ENCODE data around the gene BMPER. TPM values are rescaled to one million over a fixed set of nuclear protein-coding genes. Genes with fewer than 3 reads are reported as not detected.

Gene BMPER
- polyA plus RNA-seq, 1 donor from 2014 or later, result 2.1 TPM

DNA sequence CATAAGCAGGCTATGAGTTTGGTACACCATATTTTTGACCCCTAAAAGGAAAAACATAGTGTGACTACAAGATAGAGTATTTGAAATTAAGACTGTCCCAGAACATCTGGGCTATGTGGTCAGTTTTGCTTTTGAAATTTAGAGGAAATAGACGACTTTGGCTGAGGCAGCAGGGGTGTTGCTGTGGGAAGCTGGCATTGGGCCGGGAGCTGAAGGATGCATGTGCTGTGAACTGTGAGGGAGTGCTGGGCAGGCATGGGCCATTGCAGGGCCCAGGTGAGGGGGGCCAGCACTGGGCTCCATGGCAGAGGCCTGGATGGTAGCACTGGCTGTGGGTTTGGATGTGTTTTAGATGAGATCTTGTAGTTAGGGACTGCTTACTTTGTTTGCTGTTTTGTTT, 168.3 kb downstream of the BMPER start:
- Histone ChIP-seq H3K9me2 (ENCODE audit: insufficient read depth, low read length) (no peaks in the 10 kb centered on the region), H3K9ac (ENCODE audit: low read length) (no peak overlapping the region), H4K20me1 (ENCODE audit: insufficient read depth) (no peaks in the 10 kb centered on the region), H3K27ac (ENCODE audit: low read length) (no peak overlapping the region), H3K36me3 (ENCODE audit: insufficient read depth, low read length) (no peaks in the 10 kb centered on the region), H3K4me2 (ENCODE audit: low read length) (no peak overlapping the region), H3K27me3 (ENCODE audit: insufficient read depth, low read depth, low read length) (no peaks in the 10 kb centered on the region), H3F3A (ENCODE audit: insufficient read depth, low read length, poor library complexity, severe bottlenecking) (no peaks in the 10 kb centered on the region), H3K4me3 (ENCODE audit: low read length) (no peak overlapping the region), H3K9me3 (ENCODE audit: low read length) (no peaks in the 10 kb centered on the region), H3K79me2 (replicated peaks; ENCODE audit: insufficient read depth, low read length) (no peaks in the 10 kb centered on the region), H2AFZ (ENCODE audit: low read depth, low read length) (no peak overlapping the region)
- TF ChIP-seq EP300 (conservative IDR thresholded peaks at IDR 0.05; ENCODE audit: poor library complexity, severe bottlenecking) (no peak), POLR2AphosphoS5 (IDR thresholded peaks at IDR 0.05) (no peak), TAF1 (IDR thresholded peaks at IDR 0.05; ENCODE audit: low read depth) (no peak), MXI1 (conservative IDR thresholded peaks at IDR 0.05; ENCODE audit: poor library complexity, severe bottlenecking) (no peak), RAD21 (conservative IDR thresholded peaks at IDR 0.05) (no peak), SMC3 (conservative IDR thresholded peaks at IDR 0.05; ENCODE audit: poor library complexity) (no peak)
- TF ChIP-seq, protein P1, sequence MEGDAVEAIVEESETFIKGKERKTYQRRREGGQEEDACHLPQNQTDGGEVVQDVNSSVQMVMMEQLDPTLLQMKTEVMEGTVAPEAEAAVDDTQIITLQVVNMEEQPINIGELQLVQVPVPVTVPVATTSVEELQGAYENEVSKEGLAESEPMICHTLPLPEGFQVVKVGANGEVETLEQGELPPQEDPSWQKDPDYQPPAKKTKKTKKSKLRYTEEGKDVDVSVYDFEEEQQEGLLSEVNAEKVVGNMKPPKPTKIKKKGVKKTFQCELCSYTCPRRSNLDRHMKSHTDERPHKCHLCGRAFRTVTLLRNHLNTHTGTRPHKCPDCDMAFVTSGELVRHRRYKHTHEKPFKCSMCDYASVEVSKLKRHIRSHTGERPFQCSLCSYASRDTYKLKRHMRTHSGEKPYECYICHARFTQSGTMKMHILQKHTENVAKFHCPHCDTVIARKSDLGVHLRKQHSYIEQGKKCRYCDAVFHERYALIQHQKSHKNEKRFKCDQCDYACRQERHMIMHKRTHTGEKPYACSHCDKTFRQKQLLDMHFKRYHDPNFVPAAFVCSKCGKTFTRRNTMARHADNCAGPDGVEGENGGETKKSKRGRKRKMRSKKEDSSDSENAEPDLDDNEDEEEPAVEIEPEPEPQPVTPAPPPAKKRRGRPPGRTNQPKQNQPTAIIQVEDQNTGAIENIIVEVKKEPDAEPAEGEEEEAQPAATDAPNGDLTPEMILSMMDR (IDR thresholded peaks at IDR 0.05; ENCODE audit: poor library complexity, severe bottlenecking), result no peak
- TF ChIP-seq, protein P2, sequence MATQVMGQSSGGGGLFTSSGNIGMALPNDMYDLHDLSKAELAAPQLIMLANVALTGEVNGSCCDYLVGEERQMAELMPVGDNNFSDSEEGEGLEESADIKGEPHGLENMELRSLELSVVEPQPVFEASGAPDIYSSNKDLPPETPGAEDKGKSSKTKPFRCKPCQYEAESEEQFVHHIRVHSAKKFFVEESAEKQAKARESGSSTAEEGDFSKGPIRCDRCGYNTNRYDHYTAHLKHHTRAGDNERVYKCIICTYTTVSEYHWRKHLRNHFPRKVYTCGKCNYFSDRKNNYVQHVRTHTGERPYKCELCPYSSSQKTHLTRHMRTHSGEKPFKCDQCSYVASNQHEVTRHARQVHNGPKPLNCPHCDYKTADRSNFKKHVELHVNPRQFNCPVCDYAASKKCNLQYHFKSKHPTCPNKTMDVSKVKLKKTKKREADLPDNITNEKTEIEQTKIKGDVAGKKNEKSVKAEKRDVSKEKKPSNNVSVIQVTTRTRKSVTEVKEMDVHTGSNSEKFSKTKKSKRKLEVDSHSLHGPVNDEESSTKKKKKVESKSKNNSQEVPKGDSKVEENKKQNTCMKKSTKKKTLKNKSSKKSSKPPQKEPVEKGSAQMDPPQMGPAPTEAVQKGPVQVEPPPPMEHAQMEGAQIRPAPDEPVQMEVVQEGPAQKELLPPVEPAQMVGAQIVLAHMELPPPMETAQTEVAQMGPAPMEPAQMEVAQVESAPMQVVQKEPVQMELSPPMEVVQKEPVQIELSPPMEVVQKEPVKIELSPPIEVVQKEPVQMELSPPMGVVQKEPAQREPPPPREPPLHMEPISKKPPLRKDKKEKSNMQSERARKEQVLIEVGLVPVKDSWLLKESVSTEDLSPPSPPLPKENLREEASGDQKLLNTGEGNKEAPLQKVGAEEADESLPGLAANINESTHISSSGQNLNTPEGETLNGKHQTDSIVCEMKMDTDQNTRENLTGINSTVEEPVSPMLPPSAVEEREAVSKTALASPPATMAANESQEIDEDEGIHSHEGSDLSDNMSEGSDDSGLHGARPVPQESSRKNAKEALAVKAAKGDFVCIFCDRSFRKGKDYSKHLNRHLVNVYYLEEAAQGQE (IDR thresholded peaks at IDR 0.05; ENCODE audit: borderline replicate concordance), result no peak

DNA sequence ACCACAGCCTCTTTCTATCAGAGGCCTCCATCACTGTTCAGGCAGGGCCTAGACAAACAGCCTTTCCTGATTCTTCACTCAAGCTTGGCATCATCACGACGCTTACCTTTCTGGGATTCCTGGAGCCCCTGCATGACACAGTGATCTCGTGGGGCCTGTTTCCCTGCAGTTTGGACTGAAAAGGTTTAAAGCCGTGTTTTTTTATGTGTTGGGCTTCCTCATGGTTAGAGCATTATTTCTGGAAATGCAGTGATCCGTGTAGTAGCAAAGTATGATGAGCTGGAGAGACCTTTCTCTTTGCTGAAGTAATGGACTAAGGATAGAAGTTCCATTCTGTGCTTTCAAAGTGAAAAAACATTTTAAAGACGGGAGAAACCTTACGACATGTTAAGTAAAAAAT, 169.1 kb downstream of the BMPER start:
- Histone ChIP-seq H2AFZ (ENCODE audit: low read depth, low read length) (no peak overlapping the region), H3K4me2 (ENCODE audit: low read length) (no peak overlapping the region), H3K27ac (ENCODE audit: low read length) (no peak overlapping the region), H3K79me2 (replicated peaks; ENCODE audit: insufficient read depth, low read length) (no peaks in the 10 kb centered on the region), H3K27me3 (ENCODE audit: insufficient read depth, low read depth, low read length) (no peaks in the 10 kb centered on the region), H3K36me3 (ENCODE audit: insufficient read depth, low read length) (no peaks in the 10 kb centered on the region), H3K4me3 (ENCODE audit: low read length) (no peak overlapping the region), H3K9ac (ENCODE audit: low read length) (no peak overlapping the region), H3K9me3 (ENCODE audit: low read length) (no peaks in the 10 kb centered on the region), H4K20me1 (ENCODE audit: insufficient read depth) (no peaks in the 10 kb centered on the region), H3K9me2 (ENCODE audit: insufficient read depth, low read length) (no peaks in the 10 kb centered on the region), H3F3A (ENCODE audit: insufficient read depth, low read length, poor library complexity, severe bottlenecking) (no peaks in the 10 kb centered on the region)
- TF ChIP-seq POLR2AphosphoS5 (IDR thresholded peaks at IDR 0.05) (no peak), SMC3 (conservative IDR thresholded peaks at IDR 0.05; ENCODE audit: poor library complexity) (no peak), TAF1 (IDR thresholded peaks at IDR 0.05; ENCODE audit: low read depth) (no peak), EZH2 (IDR thresholded peaks at IDR 0.05; ENCODE audit: borderline replicate concordance, insufficient read depth, low read length, poor library complexity, severe bottlenecking) (no peak), EP300 (conservative IDR thresholded peaks at IDR 0.05; ENCODE audit: poor library complexity, severe bottlenecking) (no peak), MXI1 (conservative IDR thresholded peaks at IDR 0.05; ENCODE audit: poor library complexity, severe bottlenecking) (no peak), RAD21 (conservative IDR thresholded peaks at IDR 0.05) (no peak)
- TF ChIP-seq, protein P1 (IDR thresholded peaks at IDR 0.05; ENCODE audit: poor library complexity, severe bottlenecking), result no peak
- TF ChIP-seq, protein P2 (IDR thresholded peaks at IDR 0.05; ENCODE audit: borderline replicate concordance), result no peak

Data from neural cell (in vitro differentiated cells).